GM12891 (cell line): ENCODE measurements around the gene MMP23B.

ENCODE experiments used
- POLR2A ChIP-seq: IDR thresholded peaks from 2 replicates; pipeline ENCODE4 v1.6.1; 2011; ENCODE audit warnings: low read depth, low read length, control low read depth
- POLR2AphosphoS5 ChIP-seq: IDR thresholded peaks from 2 replicates; pipeline ENCODE4 v1.6.1; 2011; ENCODE audit warnings: low read depth, low read length, control low read depth
- TAF1 ChIP-seq: IDR thresholded peaks from 2 replicates; pipeline ENCODE4 v1.6.1; 2011; ENCODE audit warnings: low read depth, low read length, control low read depth

DNA sequence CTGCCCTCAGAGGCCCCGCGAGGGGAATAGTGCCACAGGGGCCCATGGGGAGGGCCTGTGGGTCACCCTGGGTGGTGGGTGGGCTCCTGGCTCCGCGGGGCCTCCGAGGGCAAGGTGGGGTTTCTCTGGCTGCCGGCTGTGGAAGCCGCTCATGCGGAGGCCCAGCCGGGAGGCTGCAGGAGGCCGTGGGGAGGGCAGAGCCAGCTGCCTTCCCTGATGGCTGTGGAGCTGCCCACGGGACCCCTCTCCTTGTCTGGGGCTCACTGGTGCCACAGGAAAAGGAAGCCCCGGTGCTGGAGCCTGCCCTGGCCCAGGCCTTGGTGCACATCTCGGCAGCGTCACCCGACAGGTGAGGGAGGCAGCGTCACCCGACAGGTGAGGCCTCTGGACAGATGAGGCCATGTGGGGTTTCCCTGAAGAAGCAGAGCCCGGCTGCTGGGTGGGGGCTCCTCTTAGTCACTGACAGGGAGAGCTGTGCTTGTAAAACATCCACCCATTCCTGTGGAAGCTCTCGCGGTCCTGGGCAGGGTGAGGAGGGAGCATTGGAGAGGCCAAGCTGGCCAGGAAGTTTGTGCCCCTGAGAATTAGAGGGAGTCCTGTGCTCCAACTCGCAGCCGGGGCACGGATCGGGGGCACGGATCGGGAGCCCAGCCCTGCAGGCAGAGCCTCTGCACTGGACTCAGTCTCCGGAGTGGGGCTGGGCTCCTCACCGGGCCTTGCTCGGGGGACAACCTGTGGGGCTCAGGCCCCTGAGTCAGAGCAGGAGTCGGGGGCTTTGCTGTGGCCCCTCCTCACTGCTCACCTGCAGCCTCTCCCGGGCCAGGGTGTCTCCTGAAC lies 10.6 kb upstream of the MMP23B start:
- TF ChIP-seq POLR2A (no peak), POLR2AphosphoS5 (no peak), TAF1 (no peak)
